ENCODE data around the gene CLSTN2. TPM values are rescaled to one million over a fixed set of nuclear protein-coding genes. Genes with fewer than 3 reads are reported as not detected.

CLSTN2 gene
- total and polyA plus RNA-seq, 2 experiments from 2014 or later = 3.5 to 7.0 TPM

- no peak for DNase-seq (ENCODE audit: low read depth in 1 of 2, low spot score in 1 of 2)
- TF ChIP-seq, protein P1, sequence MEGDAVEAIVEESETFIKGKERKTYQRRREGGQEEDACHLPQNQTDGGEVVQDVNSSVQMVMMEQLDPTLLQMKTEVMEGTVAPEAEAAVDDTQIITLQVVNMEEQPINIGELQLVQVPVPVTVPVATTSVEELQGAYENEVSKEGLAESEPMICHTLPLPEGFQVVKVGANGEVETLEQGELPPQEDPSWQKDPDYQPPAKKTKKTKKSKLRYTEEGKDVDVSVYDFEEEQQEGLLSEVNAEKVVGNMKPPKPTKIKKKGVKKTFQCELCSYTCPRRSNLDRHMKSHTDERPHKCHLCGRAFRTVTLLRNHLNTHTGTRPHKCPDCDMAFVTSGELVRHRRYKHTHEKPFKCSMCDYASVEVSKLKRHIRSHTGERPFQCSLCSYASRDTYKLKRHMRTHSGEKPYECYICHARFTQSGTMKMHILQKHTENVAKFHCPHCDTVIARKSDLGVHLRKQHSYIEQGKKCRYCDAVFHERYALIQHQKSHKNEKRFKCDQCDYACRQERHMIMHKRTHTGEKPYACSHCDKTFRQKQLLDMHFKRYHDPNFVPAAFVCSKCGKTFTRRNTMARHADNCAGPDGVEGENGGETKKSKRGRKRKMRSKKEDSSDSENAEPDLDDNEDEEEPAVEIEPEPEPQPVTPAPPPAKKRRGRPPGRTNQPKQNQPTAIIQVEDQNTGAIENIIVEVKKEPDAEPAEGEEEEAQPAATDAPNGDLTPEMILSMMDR (IDR thresholded peaks at IDR 0.05; ENCODE audit: low read depth, low read length) = no peak
- Histone ChIP-seq H3K4me3 (no peak overlapping the region), H3K27me3 (no peaks in the 10 kb centered on the region), H3K36me3 (no peaks in the 10 kb centered on the region), H3K4me1 (ENCODE audit: low read depth) (no peaks in the 10 kb centered on the region), H3K9me3 (ENCODE audit: low read depth) (no peaks in the 10 kb centered on the region), H3K27ac (no peak overlapping the region)
Observed at GRCh38 chr3:140456974-140457373, 522.0 kb downstream of the CLSTN2 start.

DNA sequence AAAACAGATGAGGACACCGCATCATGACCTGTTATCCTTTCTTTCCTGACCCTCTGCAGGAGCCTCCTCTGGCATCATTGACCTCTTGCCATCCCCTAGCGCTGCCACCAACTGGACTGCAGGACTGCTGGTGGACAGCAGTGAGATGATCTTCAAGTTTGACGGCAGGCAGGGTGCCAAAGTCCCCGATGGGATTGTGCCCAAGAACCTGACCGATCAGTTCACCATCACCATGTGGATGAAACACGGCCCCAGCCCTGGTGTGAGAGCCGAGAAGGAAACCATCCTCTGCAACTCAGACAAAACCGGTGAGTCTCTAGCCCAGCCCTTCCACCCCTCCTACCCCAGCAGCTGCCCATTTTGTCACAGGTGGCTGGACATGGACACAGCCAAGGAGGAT, 524.5 kb downstream of the CLSTN2 start:
- Histone ChIP-seq H3K27ac (no peak overlapping the region), H3K4me3 (no peak overlapping the region), H3K27me3 (no peaks in the 10 kb centered on the region), H3K36me3 (no peaks in the 10 kb centered on the region), H3K9me3 (ENCODE audit: low read depth) (no peaks in the 10 kb centered on the region), H3K4me1 (ENCODE audit: low read depth) (no peaks in the 10 kb centered on the region)
- TF ChIP-seq, protein P1 (IDR thresholded peaks at IDR 0.05; ENCODE audit: low read depth, low read length) = no peak
- DNase-seq (ENCODE audit: low read depth in 1 of 2, low spot score in 1 of 2) = no peak

DNA sequence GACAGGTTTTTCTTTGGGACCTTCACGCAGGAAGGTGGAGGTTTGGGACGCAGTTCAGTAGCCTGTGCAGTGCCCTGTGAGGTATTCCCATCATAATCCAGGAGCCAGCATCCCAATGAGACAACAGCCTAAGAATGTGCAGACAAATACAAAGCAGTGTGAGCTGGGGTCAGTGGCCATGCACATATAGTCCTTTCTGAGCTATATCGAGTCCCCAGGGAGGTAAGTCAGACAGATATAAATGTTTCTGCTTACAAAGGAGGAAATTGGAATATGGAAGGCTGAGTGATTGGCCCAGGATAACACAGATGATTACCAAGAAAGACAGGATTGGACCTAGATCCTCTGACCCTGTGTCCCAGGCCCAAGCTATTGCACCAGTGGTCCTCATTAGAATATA, 526.3 kb downstream of the CLSTN2 start:
- no peaks in the 10 kb centered on the region for H3K4me1 ChIP-seq (ENCODE audit: low read depth)
- no peak overlapping the region for H3K27ac ChIP-seq
- DNase-seq (ENCODE audit: low read depth in 1 of 2, low spot score in 1 of 2) = no peak
- TF ChIP-seq, protein P1 (IDR thresholded peaks at IDR 0.05; ENCODE audit: low read depth, low read length) = no peak
- no peaks in the 10 kb centered on the region for H3K9me3 ChIP-seq (ENCODE audit: low read depth)
- no peaks in the 10 kb centered on the region for H3K36me3 ChIP-seq
- no peak overlapping the region for H3K4me3 ChIP-seq
- peaks cover 7% of the 10 kb centered on the region for H3K27me3 ChIP-seq

GRCh38 chr3:140463355-140463754, 528.4 kb downstream of the CLSTN2 start:
- no peak for DNase-seq (ENCODE audit: low read depth in 1 of 2, low spot score in 1 of 2)
- H3K9me3 ChIP-seq (ENCODE audit: low read depth) = no peaks in the 10 kb centered on the region
- H3K27me3 ChIP-seq = peaks cover 7% of the 10 kb centered on the region
- no peaks in the 10 kb centered on the region for H3K4me1 ChIP-seq (ENCODE audit: low read depth)
- no peak overlapping the region for H3K27ac ChIP-seq
- no peaks in the 10 kb centered on the region for H3K36me3 ChIP-seq
- H3K4me3 ChIP-seq = no peak overlapping the region
- TF ChIP-seq, protein P1 (IDR thresholded peaks at IDR 0.05; ENCODE audit: low read depth, low read length) = no peak

- H3K4me1 ChIP-seq (ENCODE audit: low read depth) = no peaks in the 10 kb centered on the region
- DNase-seq (ENCODE audit: low read depth in 1 of 2, low spot score in 1 of 2) = no peak
- H3K4me3 ChIP-seq = no peak overlapping the region
- H3K9me3 ChIP-seq (ENCODE audit: low read depth) = no peaks in the 10 kb centered on the region
- no peaks in the 10 kb centered on the region for H3K36me3 ChIP-seq
- peaks cover 12% of the 10 kb centered on the region for H3K27me3 ChIP-seq
- H3K27ac ChIP-seq = no peak overlapping the region
- TF ChIP-seq, protein P1 (IDR thresholded peaks at IDR 0.05; ENCODE audit: low read depth, low read length) = no peak
Observed at GRCh38 chr3:140465988-140466387, 531.0 kb downstream of the CLSTN2 start.

- H3K9me3 ChIP-seq (ENCODE audit: low read depth) = no peaks in the 10 kb centered on the region
- H3K4me1 ChIP-seq (ENCODE audit: low read depth) = no peaks in the 10 kb centered on the region
- H3K27me3 ChIP-seq = peaks cover 14% of the 10 kb centered on the region
- TF ChIP-seq, protein P1 (IDR thresholded peaks at IDR 0.05; ENCODE audit: low read depth, low read length) = no peak
- no peak overlapping the region for H3K4me3 ChIP-seq
- H3K27ac ChIP-seq = no peak overlapping the region
- no peaks in the 10 kb centered on the region for H3K36me3 ChIP-seq
- DNase-seq (ENCODE audit: low read depth in 1 of 2, low spot score in 1 of 2) = no peak
Observed at GRCh38 chr3:140466535-140466934, 531.5 kb downstream of the CLSTN2 start.

All from cardiac muscle cell (in vitro differentiated cells and primary cell).